Gastrocnemius medialis (tissue), 4 donors: ENCODE data around the gene CHAD. TPM values are rescaled to one million over a fixed set of nuclear protein-coding genes. Genes with fewer than 3 reads are reported as not detected.

Source experiments
- ATAC-seq, 2 donors: fragments of 150-250 bp; one replicate each; pipeline ENCODE4 v1.9.1; 2016
- DNase-seq, 2 donors: peaks; one replicate each; pipeline ENCODE4 v3.0.0-alpha.2; 2019
- H3K27ac ChIP-seq, 4 donors: fragments of 200-600 bp; sonication (generic); 1 replicate in 1 of 4; 2 replicates in 3 of 4; pipeline ENCODE4 v1.5.1; 2016 to 2018; ENCODE audit warnings: mild to moderate bottlenecking in 2 of 4, moderate library complexity in 1 of 4
- H3K27me3 ChIP-seq, 3 donors: fragments of 200-600 bp; sonication (generic) in 2 of 3; 1 replicate in 1 of 3; 2 replicates in 2 of 3; pipeline versions ENCODE4 v1.5.1 to v1.6.0; 2016 to 2019; ENCODE audit warnings: mild to moderate bottlenecking in 1 of 3, moderate library complexity in 1 of 3
- H3K36me3 ChIP-seq, 2 donors: fragments of 200-600 bp; sonication (generic) in 1 of 2; one replicate each; pipeline ENCODE4 v1.5.1; 2017 to 2018
- H3K4me1 ChIP-seq, 2 donors: fragments of 200-600 bp; sonication (generic) in 1 of 2; one replicate each; pipeline ENCODE4 v1.5.1; 2016 to 2017; ENCODE audit warnings: mild to moderate bottlenecking in 2 of 2
- H3K4me3 ChIP-seq, 4 donors: fragments of 200-600 bp; sonication (generic) in 3 of 4; 1 replicate in 1 of 4; 2 replicates in 3 of 4; pipeline ENCODE4 v1.5.1; 2016 to 2019; ENCODE audit warnings: mild to moderate bottlenecking in 2 of 4
- H3K9me3 ChIP-seq, 3 donors: fragments of 200-600 bp; sonication (generic) in 2 of 3; 1 replicate in 1 of 3; 2 replicates in 2 of 3; pipeline ENCODE4 v1.5.1; 2016 to 2019
- POLR2A ChIP-seq, 2 donors: fragments of 450-650 bp; IDR thresholded peaks; one replicate each; pipeline ENCODE4 v1.6.1; 2017; ENCODE audit warnings: antibody characterized with exemption in 2 of 2, mild to moderate bottlenecking in 2 of 2, moderate library complexity in 2 of 2
- in situ Hi-C, 4 donors: fragments of 200-750 bp; cut with MboI; loops; one replicate each; pipeline versions ENCODE4 v1.15.0 to v1.8.0; 2017; ENCODE audit warnings: low sequenced_read_pairs in 4 of 4
- intact Hi-C: fragments of 100-400 bp; cut with DNase I; formaldehyde crosslinking; loops from one replicate; pipeline ENCODE4 v1.15.1; 2023; ENCODE audit warnings: low total_unique reads
- total RNA-seq, 4 donors: library from RNA; depleted of rRNA; stranded (reverse); fragments of >200 nt; gene quantifications; one replicate each; pipeline versions ENCODE4 v1.1.0 to v1.2.3, GENCODE V29; 2016
- TF ChIP-seq, protein P1 (sequence below), 5 experiments: fragments of 450-650 bp in 3 of 5; fragments of 200-600 bp in 2 of 5; sonication (generic) in 2 of 5; IDR thresholded peaks in 4 of 5; conservative IDR thresholded peaks in 1 of 5; 1 replicate in 4 of 5; 2 replicates in 1 of 5; pipeline ENCODE4 v1.5.1; 2016 to 2019; ENCODE audit warnings: antibody characterized with exemption in 5 of 5, mild to moderate bottlenecking in 3 of 5, moderate library complexity in 3 of 5

The CHAD gene
- total RNA-seq, 4 donors from 2014 or later = 1.8 to 8.8 TPM; not detected in 2

GRCh38 chr17:50443505-50443974 lies 25.1 kb downstream of the CHAD start:
- DNase-seq (peak; percentile 41 to 48), ATAC-seq (peak; percentile 94 to 96)
- H3K4me1 ChIP-seq = peaks cover 60% of the 10 kb centered on the region in 2 donors
- peak overlapping the region in 2 of 4 donors; percentile 7 to 26 for H3K4me3 ChIP-seq
- in situ Hi-C loops = no loop called here
- no peaks in the 10 kb centered on the region for H3K36me3 ChIP-seq
- H3K9me3 ChIP-seq = no peaks in the 10 kb centered on the region
- intact Hi-C loops = no loop called here
- H3K27ac ChIP-seq = peak overlapping the region; percentile 76 to 87 (median 85)
- H3K27me3 ChIP-seq = no peaks in the 10 kb centered on the region
- TF ChIP-seq, protein P1, sequence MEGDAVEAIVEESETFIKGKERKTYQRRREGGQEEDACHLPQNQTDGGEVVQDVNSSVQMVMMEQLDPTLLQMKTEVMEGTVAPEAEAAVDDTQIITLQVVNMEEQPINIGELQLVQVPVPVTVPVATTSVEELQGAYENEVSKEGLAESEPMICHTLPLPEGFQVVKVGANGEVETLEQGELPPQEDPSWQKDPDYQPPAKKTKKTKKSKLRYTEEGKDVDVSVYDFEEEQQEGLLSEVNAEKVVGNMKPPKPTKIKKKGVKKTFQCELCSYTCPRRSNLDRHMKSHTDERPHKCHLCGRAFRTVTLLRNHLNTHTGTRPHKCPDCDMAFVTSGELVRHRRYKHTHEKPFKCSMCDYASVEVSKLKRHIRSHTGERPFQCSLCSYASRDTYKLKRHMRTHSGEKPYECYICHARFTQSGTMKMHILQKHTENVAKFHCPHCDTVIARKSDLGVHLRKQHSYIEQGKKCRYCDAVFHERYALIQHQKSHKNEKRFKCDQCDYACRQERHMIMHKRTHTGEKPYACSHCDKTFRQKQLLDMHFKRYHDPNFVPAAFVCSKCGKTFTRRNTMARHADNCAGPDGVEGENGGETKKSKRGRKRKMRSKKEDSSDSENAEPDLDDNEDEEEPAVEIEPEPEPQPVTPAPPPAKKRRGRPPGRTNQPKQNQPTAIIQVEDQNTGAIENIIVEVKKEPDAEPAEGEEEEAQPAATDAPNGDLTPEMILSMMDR (IDR thresholded peaks at IDR 0.05 in 4 of 5, conservative IDR thresholded peaks at IDR 0.05 in 1 of 5) = no peak
- no peak for TF ChIP-seq POLR2A (IDR thresholded peaks at IDR 0.05)

DNA sequence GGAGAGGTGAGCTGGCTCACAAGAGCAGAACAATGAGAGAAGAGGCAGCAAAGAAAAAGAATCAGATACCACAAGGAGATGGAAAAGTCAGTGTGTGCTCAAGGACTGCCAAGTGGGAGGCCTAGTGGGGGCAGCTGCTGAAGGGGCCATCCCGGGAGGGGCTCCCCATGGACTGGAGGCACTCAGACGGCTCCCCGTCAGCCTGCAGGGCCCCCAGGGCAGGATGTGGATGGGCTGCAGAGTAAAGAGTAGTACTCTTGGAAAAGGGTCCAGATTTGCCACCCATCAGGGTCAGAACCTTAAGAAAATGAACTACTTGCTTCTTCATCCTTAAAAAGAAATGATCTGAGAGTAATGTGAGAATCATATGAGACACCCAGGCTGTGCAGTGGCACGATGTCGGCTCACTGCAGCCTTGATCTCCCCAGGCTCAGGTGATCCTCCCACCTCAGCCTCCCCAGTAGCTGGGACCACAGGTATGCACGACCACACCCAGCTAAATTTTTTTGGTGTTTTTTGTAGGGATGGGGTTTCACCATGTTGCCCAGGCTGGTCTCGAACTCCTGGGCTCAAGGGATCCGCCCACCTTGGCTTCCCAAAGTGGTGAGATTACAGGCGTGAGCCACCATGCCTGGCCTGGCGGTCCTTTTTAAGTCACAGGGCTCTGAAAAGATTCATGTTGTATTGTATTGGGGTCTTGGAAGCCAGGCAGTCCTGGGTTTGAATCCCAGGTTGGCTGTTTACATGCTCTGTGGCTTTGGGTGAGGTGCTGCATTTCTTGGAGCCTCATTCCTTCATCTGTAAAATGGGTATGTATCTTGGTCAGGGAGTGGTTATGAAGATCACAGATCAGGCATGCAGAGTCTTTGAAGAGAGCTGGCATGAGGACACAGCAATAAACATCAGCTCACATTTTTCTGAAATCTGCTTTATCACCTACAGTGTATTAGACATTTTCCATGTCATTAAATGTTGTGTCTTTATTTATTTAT lies 27.5 kb downstream of the CHAD start:
- H3K27ac ChIP-seq = peak overlapping the region; percentile 76 to 87 (median 85)
- H3K9me3 ChIP-seq = no peaks in the 10 kb centered on the region
- TF ChIP-seq, protein P1 (IDR thresholded peaks at IDR 0.05 in 4 of 5, conservative IDR thresholded peaks at IDR 0.05 in 1 of 5) = no peak
- TF ChIP-seq POLR2A (IDR thresholded peaks at IDR 0.05) = no peak
- intact Hi-C loops (no loop called here), in situ Hi-C loops (no loop called here)
- no peaks in the 10 kb centered on the region for H3K27me3 ChIP-seq
- H3K4me3 ChIP-seq = no peak overlapping the region
- peaks cover 45 to 47% of the 10 kb centered on the region in 2 donors for H3K4me1 ChIP-seq
- ATAC-seq = no peak
- no peaks in the 10 kb centered on the region for H3K36me3 ChIP-seq
- DNase-seq = no peak

DNA sequence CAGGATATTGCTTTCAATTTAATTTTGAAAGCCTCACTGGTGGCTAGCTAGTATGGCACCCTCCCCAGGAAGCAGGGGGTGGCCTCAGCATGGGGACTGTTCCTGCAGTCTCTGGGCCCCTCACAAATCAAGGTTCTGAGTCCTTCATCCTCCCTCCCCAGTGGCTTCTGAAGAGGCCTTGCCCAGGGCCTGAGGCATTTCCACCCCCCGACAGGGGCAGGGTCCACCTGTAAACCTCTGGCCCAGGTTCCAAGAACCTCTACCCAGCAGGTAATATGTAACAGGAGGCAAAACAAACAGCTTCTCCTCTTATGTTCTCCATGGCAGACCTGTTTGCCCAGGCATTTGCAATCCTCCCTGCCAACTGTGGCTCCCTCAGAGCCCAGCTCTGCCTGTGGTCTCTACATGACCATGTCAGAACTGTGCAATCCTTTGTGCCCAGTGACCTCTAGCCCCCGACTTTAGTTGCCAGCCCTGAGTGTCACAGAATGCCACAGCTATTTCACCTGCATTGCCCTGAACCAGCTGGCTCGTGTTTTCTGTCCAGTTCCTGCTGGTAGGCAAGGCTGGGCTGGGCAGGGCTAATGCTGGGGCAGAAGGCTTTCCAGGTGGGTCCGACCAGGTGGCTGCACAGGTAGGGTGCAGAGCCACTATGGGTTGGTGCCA lies 28.4 kb downstream of the CHAD start:
- intact Hi-C loops (no loop called here), in situ Hi-C loops (no loop called here)
- H3K27me3 ChIP-seq = no peaks in the 10 kb centered on the region
- H3K36me3 ChIP-seq = no peaks in the 10 kb centered on the region
- H3K27ac ChIP-seq = peak overlapping the region; percentile 76 to 87 (median 85)
- DNase-seq (peak in 1 of 2 donors; percentile 48), ATAC-seq (peak in 1 of 2 donors; percentile 26)
- TF ChIP-seq POLR2A (IDR thresholded peaks at IDR 0.05) = no peak
- TF ChIP-seq, protein P1 (IDR thresholded peaks at IDR 0.05 in 4 of 5, conservative IDR thresholded peaks at IDR 0.05 in 1 of 5) = no peak
- H3K9me3 ChIP-seq = no peaks in the 10 kb centered on the region
- H3K4me3 ChIP-seq = no peak overlapping the region
- H3K4me1 ChIP-seq = peaks cover 39 to 41% of the 10 kb centered on the region in 2 donors

DNA sequence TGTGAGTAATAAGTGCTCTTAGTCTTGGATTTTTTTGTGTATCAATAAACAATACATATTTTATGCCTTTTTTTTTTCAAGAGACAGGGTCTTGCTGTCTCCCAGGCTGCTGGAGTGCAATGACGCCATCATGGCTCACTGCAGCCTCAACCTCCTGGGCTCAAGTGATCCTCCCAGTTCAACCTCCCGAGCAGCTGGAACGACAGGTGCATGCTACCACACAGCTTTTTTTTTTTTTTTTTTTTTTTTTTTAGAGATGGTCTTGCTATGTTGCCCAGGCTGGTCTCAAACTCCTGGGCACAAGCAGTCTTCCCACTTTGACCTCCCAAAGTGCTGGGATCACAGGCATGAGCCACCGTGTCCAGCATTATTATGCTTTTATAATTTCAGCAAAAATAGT lies 29.7 kb downstream of the CHAD start:
- Histone ChIP-seq H3K27me3 (no peaks in the 10 kb centered on the region), H3K4me1 (peaks cover 26 to 40% of the 10 kb centered on the region in 2 donors), H3K36me3 (no peaks in the 10 kb centered on the region), H3K4me3 (no peak overlapping the region), H3K27ac (peak overlapping the region in 2 of 4 donors; percentile 84 to 87), H3K9me3 (no peaks in the 10 kb centered on the region)
- DNase-seq (no peak), ATAC-seq (no peak)
- TF ChIP-seq, protein P1 (IDR thresholded peaks at IDR 0.05 in 4 of 5, conservative IDR thresholded peaks at IDR 0.05 in 1 of 5) = no peak
- TF ChIP-seq POLR2A (IDR thresholded peaks at IDR 0.05) = no peak
- intact Hi-C loops (no loop called here), in situ Hi-C loops (no loop called here)
